NCI-H524 (cell line): ENCODE results near the gene KIF17.
"Not testable (repeated sequence)": the region's sequence is repeated elsewhere in the genome, so short reads cannot be mapped to it uniquely, and the experiment has no call there.

Experiments used
- DNase-seq, 2 experiments: peaks; one replicate each; lab custom pipeline; 2025; lab: John Stamatoyannopoulos, UW

KIF17 gene

DNA sequence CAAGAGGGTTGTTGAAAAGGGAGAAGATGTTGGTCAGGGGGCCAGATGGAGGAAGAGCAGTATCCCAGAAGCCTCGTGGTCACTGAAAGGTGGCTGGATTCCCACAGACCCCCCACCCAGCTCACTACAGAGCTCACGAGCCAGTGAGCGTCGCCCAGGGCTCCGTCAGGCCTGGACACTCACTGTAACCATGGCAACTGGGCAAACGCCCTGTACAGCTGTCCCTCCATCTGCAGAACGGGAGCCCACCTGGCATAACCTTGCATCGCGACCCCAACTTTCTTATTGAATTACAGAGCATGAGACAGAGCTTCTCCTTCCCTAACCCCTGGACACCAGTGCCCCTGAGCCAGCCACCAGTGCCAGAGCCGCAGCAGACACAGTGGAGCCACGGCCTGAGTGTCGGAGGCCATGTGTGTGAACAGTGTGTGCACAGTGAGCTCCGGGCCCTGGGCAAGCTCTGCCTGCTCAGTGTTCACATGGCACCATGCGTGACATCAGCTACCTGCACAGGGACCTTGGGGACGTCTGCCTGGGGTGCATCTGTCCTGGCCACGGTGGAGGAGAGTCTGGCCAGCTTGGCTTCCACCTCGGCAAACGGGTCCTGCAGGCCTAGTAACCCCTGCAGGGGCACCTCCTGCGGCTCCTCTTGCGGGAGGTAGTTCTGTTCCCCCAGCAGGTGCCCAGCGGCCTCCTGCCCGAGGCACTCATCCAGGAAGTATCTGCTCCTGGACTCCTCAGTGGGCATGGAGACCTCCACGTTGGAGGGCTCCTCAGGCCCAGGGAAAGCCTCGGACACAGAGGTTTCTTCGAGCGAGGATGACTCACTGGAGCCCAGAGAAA, 30.7 kb downstream of the KIF17 start:
- DNase-seq: peak in 1 of 2 experiments; percentile 55

DNA sequence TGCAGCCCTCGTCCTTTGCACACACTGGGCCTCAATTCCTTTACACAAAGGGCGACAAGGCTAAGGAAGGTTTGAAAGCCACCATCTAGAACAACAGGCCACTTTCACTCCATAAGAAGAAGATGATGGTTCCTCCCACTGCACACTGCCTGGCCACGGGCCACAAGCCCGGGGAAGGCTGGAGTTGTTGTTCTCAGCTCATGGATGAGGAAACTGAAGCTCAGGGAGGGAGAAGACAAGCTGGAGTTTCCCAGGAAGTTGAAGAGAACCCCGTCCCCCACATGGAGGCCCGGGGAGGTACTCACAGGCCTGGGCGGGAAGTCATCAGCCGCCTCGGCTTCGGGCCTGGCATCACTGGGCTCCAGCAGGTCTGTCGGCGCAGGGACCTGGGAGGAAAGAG, 32.1 kb downstream of the KIF17 start:
- DNase-seq: no peak

DNA sequence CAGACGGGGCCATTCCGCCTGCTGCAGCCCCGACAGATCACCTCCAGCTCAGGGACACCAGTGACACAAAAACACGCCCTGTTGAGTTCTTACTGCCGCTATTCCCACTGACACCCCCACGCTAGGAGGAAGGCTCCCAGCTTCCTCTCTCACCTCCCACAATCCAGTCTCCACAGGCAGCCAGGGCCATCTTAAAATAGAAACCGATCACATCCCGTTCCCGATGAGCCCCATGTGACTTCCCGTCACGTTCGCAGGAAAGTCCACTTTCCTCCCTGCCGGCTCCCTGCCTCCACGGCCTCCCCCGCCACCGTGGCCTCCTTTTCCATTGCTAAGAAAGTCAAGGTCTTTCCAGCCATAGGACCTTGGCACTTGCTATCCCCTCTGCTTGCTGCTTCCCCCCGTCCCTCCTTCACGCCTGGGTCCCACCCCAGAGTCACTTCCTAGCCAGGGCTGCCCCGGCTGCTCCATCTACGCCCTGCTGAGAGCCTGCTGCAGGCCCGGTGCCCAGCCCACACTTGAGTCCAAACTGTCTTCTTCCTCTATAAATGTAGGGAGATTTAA, 32.6 kb downstream of the KIF17 start:
- DNase-seq: no peak

- no peak for DNase-seq
Measured at GRCh38 chr1:20684651-20685050, 33.2 kb downstream of the KIF17 start.

DNA sequence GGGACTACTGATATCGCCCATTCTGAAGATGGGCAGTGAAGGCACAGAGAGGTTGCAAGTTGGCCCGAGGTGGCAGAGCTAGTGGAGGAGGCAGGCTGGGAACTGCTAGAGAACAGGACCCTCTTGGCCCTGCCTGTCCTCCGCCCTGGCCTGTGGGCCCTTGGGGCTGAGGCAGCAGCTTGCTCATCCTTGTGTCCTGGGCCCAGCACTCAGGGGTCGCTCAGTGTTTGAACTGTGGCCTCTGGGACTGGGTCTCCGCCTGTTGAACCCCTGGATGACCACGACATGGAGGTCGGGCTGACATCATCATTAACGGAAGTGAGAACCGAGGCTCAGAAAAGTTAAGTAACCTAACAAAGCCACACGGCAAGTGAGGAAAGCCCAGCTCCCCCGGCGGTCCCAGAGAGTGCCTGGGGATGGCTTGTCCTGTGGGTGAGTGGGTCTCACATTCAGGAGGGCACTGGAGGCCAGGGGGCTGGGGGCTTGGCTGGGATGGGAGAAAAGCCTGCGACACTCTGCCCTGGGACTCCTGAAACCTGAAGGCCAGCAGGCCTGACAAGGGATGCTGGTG, 33.7 kb downstream of the KIF17 start:
- no peak for DNase-seq

DNA sequence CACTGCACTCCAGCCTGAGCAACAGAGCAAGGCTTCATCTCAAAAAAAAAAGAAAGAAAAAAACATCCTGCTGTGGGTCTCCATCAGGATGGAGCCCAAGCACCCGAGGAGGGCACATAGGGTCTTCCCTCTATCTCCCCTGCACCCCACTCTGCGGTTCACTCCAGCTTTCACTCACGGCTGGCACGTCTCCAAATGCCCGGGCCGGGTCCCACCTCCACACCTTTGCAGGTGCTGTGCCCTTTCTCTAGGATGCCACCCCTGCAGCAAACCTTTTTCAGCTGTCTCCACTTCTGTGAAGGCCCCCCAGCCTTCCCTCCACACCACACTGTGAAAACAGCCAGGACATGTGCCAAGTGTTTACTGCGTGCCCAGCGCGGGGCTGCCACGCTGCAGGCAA, 34.2 kb downstream of the KIF17 start:
- DNase-seq: no peak

GRCh38 chr1:20682571-20683236, 35.1 kb downstream of the KIF17 start:
- peak in 1 of 2 experiments; percentile 69 for DNase-seq

- DNase-seq: no peak
Measured at GRCh38 chr1:20681999-20682398, 35.8 kb downstream of the KIF17 start.

GRCh38 chr1:20680269-20680668, 37.5 kb downstream of the KIF17 start:
- no peak for DNase-seq

DNA sequence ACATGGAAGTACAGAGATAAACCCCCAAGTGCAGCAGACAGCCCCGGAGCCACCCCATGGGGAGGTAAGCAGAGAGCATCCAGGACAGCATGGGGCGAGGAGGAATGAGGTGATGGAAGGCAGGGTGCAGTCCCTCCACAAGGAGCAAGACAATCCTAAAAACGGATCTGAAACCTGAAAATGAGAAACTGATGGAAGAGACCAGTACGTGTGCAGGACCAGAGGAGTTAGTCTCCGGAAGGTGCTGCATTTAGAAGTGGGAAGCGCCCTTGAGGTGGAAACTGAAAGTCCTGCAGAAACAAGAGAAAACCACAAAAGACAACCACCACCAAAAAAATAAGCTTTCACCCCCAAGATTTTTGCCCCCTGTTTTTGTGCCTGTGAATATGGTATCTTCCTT, 39.2 kb downstream of the KIF17 start:
- no peak for DNase-seq

DNA sequence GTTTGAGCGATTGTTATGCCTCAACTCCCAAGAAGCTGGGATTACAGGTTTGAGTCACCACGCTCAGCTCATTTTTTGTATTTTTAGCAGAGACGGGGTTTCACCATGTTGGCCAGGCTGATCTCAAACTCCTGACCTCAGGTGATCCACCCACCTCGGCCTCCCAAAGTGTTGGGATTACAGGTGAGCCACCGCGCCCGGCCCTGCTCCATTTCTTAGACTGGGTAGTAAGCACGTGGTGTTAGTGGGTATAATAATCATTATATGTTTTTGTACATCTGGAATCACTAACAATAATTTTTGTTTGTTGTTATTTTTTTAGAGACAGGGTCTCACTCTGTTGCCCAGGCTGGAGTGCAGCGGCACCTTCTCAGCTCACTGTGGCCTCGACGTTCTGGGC, 44.2 kb downstream of the KIF17 start:
- not testable (repeated sequence) for DNase-seq

DNA sequence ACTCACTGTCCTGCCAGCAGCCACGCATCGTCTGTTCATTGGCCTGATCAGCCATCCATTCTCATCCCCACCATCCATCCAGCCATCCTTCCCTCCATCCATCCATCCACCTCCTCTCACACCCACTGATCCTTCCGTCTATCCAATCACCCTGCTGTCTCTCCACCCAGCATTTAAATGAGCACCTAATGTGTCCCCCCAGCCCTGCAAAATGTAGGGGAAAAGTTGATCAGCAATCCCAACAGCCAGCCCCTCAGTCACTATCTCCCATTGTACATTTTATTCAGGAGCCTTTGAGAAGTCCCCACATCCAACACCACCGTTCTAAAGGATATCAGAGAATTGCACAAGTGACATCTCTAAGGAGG, 45.6 kb downstream of the KIF17 start:
- DNase-seq: no peak

- no peak for DNase-seq
Measured at GRCh38 chr1:20670936-20671335, 46.9 kb downstream of the KIF17 start.

GRCh38 chr1:20668581-20668980, 49.2 kb downstream of the KIF17 start:
- no peak for DNase-seq

GRCh38 chr1:20666804-20667203, 51.0 kb downstream of the KIF17 start:
- peak in 1 of 2 experiments; percentile 49 for DNase-seq

- DNase-seq: no peak
Measured at GRCh38 chr1:20666146-20666545, 51.7 kb downstream of the KIF17 start.

GRCh38 chr1:20665726-20666125, 52.1 kb downstream of the KIF17 start:
- no peak for DNase-seq

DNA sequence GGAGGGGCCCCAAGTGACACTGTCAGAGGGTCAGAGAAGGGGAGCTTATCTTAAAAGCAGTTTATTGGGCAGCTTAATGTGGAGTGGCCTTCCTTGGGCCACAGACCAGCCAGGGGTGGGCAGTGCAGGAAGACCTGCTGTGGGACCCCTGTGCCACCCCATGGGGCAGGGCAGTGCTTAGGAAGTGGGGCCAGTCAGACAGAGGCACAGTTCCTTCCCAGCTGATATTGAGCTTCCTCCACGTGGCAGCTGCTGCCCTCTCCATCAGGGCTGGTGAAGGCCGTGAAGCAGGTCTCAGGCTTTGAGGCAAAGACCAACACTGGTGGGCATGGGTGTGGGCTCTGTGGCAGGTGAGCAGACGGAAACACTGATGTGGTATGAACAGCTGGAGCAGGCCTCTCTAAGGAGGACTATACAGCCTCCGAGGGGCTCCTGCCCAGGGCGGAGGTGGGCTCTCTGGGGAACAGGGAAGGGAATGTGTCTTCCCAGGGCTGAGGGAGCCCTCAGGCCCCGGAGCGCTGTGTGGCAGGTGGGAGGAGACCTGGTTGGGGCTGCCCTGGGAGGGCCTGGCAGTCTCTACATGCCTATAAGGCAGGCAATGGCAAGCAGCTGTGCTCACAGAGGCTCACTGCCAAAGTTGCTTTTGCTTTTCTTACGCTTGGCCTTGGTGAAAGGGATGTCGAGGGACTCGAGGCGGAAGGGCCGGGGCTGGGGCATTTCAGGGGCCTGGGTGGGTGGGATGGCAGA, 53.7 kb downstream of the KIF17 start:
- no peak for DNase-seq

DNA sequence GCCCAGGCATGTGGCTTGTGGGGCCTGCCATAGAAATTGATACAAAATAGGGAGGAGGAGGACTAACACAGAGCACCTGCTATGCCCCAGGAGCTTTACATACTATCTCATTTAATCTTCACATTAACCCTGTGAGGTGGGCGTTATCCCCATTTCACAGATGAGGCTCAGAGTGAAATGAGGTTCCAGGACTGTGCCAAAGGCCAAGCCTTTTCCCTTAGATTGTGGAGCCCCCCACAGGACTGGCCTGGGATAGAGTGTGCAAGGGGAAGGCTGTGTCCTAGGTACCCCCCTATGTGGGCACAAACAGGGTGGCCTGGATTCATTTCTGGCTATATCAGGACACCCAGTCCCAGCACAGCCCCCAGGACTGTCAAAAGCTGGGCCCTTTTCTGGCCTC, 54.4 kb downstream of the KIF17 start:
- DNase-seq: no peak

DNA sequence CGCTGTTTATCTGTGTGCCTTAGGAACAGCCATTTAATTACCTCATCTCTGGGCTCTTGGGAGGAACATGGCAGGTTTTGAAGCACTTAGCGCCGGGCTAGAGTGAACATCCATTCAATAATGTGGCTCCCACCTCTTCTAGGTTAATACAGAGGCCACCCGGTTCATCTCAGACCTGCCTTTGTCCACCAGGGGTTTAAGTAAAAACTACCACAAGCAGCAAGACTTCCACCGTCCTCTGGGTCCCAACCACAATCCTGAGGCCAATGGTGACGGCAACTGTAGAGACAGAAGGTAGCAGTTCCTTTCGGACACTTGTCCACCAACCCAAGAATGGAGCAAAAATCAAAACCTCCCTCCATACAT, 55.7 kb downstream of the KIF17 start:
- peak in 1 of 2 experiments; percentile 8 for DNase-seq

DNA sequence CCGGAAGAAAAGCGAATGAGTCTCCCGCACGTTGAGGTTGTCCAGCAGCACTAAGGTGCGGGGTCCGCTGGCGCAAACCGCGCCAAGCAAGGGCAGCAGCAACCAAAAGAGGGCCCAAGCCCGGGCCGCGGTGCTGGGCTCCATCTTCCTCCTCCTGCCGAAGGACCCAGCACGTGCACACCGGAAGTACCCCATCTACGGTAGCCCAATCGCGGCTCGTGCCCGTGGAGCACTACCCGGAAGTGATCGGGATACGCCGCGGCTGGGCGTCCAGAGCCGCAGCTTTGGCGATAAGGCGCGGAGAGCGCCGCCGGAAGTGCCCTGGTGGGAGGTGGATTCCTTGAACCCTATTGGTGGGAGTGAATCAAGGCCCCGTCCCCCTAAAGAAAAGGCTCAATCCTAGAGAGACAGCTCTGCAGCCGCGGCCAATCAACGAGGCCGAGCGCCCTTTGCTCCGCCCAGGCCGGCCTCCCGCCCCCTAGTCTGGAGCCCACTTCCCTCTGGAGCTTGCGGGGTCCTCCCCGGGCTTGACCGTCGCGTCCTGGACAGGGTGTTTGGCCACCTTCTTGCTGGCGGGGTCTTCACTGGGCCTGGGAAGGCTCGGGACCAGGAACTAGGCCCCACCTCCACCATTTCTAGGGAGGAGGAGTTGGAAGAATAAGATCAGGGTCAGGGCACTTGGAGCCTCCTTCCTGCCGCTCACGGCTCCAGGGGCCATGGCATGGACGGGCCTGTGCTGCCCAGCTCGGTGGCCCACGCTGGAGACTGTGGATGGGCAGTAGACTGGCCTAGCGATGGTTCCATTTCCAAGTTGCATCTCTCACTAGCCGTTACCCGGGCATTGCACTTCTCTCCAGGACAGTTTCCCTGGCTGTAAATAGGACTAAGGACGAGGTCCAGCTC, 56.3 kb downstream of the KIF17 start, which contains the start of gene DDOST:
Gene DDOST, minus strand, starts transcription at position 163 of the 903 bp plus-strand sequence. Its CDS starts 19 bp downstream, at position 144.
- DNase-seq: peak; percentile 96 to 99
